ENCODE measurements around the gene GAP43.

GAP43 gene

DNA sequence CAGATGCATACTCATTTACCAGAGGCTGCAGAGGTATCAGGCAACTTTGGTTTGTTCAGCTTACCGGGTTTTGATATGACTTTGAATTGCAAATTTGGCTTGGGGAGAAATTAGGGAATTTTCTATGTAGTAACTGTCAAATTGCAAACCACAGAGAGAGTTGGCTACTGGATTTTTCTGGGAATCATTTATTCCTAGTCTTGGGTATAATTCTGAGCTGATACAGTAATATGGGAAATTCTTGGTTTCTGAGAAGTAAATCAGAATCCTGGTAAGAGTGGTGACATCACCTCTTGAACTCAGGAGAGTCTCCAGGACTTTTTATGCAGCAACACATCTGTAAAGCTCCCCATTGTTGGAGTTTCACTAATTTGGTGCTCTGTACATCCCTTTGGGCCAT is 39.0 kb downstream of the GAP43 start:
- DNase-seq (ENCODE audit: low read depth): no peak

DNA sequence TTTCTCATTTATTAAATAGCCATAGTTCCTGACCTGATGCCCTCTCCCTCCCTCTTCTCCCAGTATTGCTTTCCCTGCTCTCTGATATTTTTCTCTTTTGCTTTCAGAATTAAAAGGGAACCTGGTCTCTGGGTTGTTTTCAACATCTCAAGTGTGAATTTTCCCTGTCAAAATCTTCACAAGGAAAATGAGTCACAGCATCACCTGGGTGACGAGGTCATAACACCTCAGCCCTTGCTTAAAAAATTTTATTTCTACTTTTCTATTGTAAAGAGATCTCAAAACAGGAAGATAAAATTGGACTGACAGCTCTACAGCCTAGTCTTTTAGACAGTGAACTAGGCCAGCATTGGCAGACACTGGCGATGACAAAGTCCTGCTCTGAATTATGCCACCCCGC is 40.1 kb downstream of the GAP43 start:
- DNase-seq (ENCODE audit: low read depth): no peak

- no peak for DNase-seq (ENCODE audit: low read depth)
These were observed 42.8 kb downstream of the GAP43 start for GRCh38 chr3:115666081-115666480.

DNA sequence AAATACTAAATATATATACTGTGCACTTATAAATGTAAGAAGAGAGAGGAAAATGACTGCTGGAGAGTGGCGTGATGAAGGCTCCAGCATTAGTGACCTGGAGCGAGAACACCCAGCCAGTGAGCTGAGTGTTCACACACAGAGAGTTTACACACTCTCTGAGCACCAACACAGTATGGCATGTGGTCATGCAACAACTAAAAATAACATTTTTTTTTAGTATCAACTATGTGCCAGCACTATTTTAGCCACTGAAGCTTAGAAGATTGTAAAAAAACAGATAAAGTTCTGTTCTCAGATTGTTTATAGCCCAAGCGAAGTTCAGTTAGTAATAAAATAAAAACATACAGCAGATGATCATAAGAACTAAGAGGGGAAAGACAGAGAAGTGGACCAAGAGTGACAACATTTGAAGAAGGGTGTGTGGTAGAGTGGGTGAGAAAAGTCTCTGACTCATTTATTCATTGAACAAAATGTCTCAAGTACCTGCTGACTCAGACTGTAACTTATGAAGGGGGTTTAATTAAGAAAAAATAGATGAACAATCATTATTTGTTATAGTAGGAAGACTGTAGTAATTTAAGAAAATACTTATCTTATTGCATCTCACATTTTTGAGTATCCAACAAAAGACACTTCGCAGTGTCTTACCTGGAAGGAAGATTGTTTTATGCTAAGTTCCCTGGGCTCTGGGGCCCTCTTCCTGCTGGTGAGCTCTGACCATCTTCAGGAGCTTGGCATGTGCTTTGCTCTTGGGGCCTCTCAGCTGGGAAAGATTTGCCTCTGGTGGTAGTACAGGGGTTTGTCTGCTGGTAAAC is 43.8 kb downstream of the GAP43 start:
- no peak for DNase-seq (ENCODE audit: low read depth)

GRCh38 chr3:115667738-115668065 is 44.4 kb downstream of the GAP43 start:
- DNase-seq (ENCODE audit: low read depth): no peak

GRCh38 chr3:115670911-115671310 is 47.6 kb downstream of the GAP43 start:
- DNase-seq (ENCODE audit: low read depth): no peak

DNA sequence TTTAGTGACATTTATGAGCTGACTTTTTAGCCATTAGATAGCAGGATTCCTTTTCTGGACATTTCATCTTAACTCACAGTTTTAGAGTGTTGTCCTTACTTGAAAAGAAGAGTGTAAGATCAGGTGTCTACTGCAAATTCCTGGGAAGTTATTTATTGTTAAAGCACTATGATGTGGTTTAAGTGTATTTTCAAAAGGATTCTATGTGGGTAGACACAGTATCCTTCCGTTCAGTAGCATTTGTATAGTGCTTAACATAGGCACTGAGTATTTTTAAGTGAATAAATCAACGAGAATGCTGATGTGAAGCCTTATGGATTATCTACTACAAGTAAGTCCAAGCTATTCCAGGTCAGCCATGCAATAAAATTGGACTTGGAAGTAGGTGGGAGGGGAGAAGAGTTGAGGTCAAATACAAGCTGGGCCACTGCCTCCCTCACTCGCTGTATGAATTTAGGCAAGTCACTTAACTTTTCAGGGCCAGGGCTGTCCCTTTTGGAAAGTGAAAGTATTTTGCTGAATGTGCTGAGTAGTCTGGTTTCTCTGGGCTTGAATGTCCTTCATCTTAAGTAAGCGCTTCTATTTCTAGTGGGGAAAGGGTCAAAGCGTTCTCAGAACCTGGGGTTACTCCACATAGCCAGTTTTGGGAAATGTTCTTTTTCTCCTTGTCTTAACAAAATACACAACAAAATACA is 48.6 kb downstream of the GAP43 start:
- no peak for DNase-seq (ENCODE audit: low read depth)

DNA sequence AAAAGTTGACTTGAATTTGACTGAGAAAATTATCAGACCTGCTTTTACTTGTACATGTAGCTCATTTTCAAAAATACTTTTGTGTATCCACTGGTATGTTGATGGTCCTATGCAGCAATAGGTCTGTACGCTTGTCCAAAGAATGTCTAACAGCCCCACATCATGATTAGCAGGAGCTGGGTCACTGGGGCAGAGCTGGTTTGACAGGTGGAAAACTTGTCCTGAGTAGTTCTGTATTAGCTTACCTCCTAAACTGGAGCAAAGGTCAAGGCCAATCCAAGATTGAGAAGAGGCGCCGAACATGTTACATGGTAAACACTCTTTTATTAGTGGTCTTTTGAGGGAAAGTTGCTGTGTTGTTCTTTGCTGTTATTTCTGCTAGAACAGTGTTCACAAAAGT is 50.6 kb downstream of the GAP43 start:
- DNase-seq (ENCODE audit: low read depth): no peak

DNA sequence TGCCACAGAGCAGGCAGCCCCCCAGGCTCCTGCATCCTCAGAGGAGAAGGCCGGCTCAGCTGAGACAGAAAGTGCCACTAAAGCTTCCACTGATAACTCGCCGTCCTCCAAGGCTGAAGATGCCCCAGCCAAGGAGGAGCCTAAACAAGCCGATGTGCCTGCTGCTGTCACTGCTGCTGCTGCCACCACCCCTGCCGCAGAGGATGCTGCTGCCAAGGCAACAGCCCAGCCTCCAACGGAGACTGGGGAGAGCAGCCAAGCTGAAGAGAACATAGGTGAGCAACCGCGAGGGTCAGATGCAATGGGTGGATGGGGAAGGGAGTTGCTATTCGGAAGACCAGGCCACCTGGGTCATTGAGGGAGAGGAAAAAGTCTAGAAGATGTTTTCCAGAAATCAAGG is 53.0 kb downstream of the GAP43 start:
- DNase-seq (ENCODE audit: low read depth): no peak

DNA sequence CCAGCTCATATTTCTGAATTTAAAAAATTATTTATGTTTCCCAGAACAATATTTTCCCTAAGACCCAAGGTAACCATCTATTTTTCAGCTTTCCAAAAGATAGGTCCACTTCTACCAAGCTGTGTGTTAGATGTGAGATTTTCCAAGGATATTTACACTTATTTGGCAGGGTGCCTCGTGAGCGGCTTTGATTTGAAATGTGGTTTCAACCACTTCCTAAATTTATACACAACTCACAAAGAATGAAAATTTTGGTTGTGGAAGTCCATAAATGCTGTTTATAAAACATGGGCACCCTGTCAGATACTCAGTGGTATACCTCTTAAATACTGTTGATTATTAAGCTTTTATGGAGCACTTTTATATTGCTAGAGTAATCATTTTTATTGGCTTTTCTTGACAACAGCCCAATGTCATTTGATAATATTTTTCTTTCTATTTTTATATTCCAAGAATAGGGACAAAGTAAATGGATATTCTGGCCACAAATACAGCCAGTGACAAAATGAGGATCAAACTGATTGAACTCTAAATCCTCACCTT is 57.6 kb downstream of the GAP43 start:
- no peak for DNase-seq (ENCODE audit: low read depth)

GRCh38 chr3:115681736-115682135 is 58.4 kb downstream of the GAP43 start:
- DNase-seq (ENCODE audit: low read depth): no peak

DNA sequence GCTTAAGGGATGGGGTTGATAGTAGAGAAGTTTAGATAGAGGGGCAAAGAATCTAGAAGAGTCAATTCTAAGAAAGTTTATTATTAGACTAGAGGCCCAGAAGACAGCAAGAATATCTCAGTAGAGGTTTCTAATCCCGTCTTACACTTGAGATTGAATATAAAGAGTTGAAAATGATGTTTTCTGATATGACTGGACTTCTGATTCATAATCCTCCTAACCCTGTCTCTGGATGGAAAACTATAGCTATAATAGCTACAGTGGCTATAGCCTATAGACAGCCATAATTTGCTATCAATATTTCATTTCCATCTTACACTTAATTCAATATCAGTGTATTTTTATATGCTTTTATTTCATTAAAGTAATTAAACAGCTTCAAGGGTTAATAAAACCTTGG is 60.0 kb downstream of the GAP43 start:
- no peak for DNase-seq (ENCODE audit: low read depth)

GRCh38 chr3:115683773-115684172 is 60.5 kb downstream of the GAP43 start:
- no peak for DNase-seq (ENCODE audit: low read depth)

DNA sequence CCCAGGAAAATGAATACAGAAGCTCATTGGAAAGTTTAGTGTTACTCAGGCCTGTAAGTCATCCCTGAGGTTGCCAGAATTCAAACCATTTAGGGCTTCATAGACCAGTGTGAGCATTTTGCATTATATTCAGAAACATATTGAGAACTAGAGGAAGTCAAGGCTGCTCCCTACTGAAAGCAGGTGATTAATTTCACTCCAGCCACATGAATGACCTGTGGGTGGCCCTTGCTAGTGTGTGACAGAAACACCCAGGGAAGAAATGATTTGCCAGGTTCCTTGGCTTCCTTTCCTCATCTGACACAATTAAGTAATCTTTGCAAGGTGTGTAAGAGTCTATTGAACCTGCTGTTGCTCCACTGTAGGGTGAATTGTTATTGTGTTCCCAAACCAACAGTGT is 61.8 kb downstream of the GAP43 start:
- DNase-seq (ENCODE audit: low read depth): no peak

- no peak for DNase-seq (ENCODE audit: low read depth)
These were observed 64.4 kb downstream of the GAP43 start for GRCh38 chr3:115687721-115688120.

- no peak for DNase-seq (ENCODE audit: low read depth)
These were observed 65.1 kb downstream of the GAP43 start for GRCh38 chr3:115688418-115688817.

- DNase-seq (ENCODE audit: low read depth): no peak
These were observed 66.6 kb downstream of the GAP43 start for GRCh38 chr3:115689928-115690327.

DNA sequence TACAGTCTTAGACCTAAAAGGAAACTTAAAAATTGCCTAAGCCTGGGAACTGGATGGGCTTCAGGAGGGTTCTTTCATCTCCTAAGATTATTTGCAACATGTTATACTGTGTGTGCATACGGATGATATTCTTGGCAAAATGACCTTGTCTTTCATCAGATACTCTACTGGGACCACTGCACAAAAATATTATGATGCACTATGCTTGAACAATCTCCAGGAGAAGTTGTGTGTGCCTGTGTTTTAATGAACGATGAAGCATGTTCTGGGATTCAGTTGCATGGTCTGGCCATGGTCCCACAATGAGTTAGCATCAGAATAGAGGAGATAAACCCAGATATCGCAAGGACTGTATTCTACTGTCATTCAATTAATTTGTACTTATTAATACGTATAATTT is 68.7 kb downstream of the GAP43 start:
- DNase-seq (ENCODE audit: low read depth): no peak

- DNase-seq (ENCODE audit: low read depth): peak; percentile 49
These were observed 69.7 kb downstream of the GAP43 start for GRCh38 chr3:115692887-115693524.

DNA sequence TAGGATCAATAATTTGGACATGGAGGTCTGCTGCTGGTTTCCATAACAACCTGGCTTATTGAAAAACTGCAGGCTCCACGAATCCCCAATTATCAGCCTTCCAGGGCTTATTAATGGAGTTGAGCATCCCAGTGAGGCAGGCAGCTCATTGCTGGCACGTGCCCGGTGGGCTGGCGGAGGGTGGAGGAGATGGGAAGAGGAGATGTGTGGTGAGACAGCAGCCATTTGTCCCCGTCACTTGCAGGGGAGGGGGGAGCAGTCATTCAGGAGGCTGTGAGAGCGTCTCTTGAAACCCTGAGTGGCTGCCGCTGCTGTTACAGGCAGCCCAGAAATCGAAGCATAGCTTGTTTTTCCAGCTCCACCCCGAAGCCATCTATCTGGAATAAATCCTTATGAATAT is 70.6 kb downstream of the GAP43 start:
- DNase-seq (ENCODE audit: low read depth): no peak

- DNase-seq (ENCODE audit: low read depth): no peak
These were observed 71.8 kb downstream of the GAP43 start for GRCh38 chr3:115695090-115695489.

GRCh38 chr3:115697263-115698053 is 74.1 kb downstream of the GAP43 start:
- no peak for DNase-seq (ENCODE audit: low read depth)

Data from T follicular helper cell (primary cell).